Stimulated activated CD4-positive, alpha-beta T cell treated with anti-CD3 and anti-CD28 coated beads, Interleukin-2, amount 100 ng/mL, for 4 hours (primary cell): ENCODE measurements around the gene CDH22.

Experiments used
- DNase-seq: peaks from one replicate; pipeline ENCODE4 v3.0.0-alpha.2; 2020; ENCODE audit warnings: low read depth

The CDH22 gene

GRCh38 chr20:46308258-46309157 lies at the start of gene CDH22:
CDH22 (minus strand) TSS chr20:46308498; CDS start chr20:46251294, 57,204 bp downstream.
- no peak for DNase-seq

GRCh38 chr20:46357030-46357514 lies 48.8 kb upstream of the CDH22 start:
- no peak for DNase-seq

GRCh38 chr20:46356195-46357029 lies 48.1 kb upstream of the CDH22 start:
- no peak for DNase-seq

GRCh38 chr20:46355778-46356177 lies 47.5 kb upstream of the CDH22 start:
- no peak for DNase-seq

GRCh38 chr20:46354920-46355654 lies 46.8 kb upstream of the CDH22 start:
- DNase-seq, result no peak

GRCh38 chr20:46354207-46354555 lies 45.9 kb upstream of the CDH22 start:
- no peak for DNase-seq

- no peak for DNase-seq
Observed at GRCh38 chr20:46353500-46354206, 45.4 kb upstream of the CDH22 start.

GRCh38 chr20:46352370-46352938 lies 44.2 kb upstream of the CDH22 start:
- no peak for DNase-seq

- no peak for DNase-seq
Observed at GRCh38 chr20:46351357-46352058, 43.2 kb upstream of the CDH22 start.

GRCh38 chr20:46350986-46351267 lies 42.6 kb upstream of the CDH22 start:
- no peak for DNase-seq

- no peak for DNase-seq
Observed at GRCh38 chr20:46350201-46350985, 42.1 kb upstream of the CDH22 start.

GRCh38 chr20:46349742-46350056 lies 41.4 kb upstream of the CDH22 start:
- DNase-seq, result no peak

GRCh38 chr20:46349035-46349741 lies 40.9 kb upstream of the CDH22 start:
- no peak for DNase-seq

GRCh38 chr20:46347841-46348803 lies 39.8 kb upstream of the CDH22 start:
- DNase-seq, result no peak

GRCh38 chr20:46346770-46347169 lies 38.5 kb upstream of the CDH22 start:
- no peak for DNase-seq

- no peak for DNase-seq
Observed at GRCh38 chr20:46344488-46345162, 36.3 kb upstream of the CDH22 start.

- DNase-seq, result no peak
Observed at GRCh38 chr20:46343975-46344357, 35.7 kb upstream of the CDH22 start.
